GM21529 (cell line): ENCODE results near the gene ABCB1.

ENCODE experiments used
- ATAC-seq: cut with Tn5 transposase; IDR thresholded peaks from one replicate; pipeline ENCODE4 v1.9.1; 2021; ENCODE audit not compliant: unreplicated experiment

Gene ABCB1

DNA sequence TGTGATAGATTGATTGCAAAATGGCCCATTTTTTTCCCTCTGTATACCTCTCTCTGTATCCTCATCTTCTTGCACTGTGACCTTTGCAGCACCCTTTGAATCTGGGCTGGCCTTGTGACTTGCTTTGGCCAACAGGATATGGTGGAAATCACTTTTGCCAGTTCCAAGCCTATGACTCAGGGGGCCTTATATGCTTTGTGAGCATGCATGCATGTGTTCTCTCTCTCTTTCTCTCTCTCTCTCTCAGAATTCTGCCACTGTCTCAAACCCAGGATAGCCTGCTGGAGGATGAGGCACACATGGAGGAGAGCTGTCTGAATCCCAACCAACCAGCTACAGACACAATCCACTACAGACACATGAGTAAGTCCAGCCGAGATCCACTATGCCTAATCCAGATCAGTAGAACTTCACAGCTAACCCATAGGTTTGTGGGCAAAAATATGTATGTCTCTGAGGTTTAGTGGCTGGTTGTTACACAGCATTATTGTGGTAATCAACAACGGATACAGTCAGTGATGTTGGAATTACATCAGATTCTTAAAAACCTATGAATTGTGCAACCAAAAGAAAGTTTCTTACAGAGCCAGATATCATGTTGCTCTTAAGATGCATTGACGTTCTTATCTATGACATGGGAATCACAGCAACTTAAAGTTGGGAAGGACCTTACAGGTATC lies 83.4 kb downstream of the ABCB1 start:
- ATAC-seq = no peak

DNA sequence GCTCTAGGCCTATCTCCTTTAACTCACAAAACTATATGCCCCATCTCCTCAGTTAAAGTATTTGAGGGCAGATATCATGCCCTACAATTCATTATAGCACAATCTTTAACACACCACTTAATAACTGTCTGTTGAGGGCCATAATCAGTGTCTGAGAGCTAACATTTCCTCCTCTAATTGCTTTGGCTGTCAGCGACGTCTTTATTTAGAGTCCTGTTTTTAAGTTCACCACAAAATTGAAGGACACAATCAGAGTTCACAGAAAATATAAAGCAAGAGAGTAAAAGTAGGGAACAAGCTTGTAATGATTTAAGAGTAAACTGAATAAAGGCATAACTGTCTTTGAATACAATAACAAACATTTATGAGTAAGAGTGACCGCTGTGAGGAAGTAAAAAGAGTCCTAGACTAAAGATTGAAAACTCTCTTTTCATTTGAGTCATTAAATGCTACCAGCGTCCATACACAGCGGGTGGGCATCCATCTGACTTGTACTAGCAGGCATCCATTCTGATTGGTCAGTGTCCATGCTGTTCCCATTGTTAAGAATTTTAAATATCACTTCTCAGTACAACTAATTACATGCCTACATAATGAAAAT lies 86.8 kb downstream of the ABCB1 start:
- ATAC-seq = no peak

DNA sequence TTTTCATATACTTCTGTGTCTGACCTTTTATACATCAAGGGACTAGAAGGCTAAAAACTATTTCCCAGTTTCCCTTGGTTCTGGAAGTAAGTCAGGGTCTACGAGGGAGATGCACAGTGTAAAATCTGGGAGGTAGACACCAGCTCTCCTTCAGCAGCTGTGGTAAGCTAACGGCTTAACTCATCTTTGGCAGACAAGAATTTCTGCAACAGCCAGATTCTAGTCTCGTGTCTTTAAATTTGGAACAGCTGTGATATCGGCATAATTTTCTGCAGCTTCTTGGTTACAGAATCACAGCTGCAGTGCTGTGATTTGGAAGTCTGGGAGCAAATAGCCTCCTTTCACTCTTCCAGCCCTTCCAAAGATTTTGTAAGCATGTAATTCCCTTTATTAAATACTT lies 87.8 kb downstream of the ABCB1 start:
- no peak for ATAC-seq

DNA sequence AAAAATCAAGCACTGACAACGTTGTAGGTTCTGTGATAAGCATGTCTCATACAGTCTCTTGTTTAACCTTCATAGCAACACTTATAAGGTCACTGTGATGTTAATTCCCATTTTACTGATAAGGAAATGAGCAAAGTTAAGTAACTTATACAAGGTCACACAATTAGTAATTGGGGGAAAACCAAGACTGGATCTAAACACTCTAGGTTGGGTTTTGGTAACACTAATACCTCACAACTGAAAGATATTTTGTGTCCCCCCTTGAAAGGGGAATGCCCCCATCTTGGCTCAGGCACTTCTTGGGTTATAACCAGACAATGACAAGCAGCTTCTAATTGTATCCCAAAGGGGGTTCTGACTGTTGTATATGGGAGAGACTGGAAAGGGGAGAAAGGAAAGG lies 89.2 kb downstream of the ABCB1 start:
- ATAC-seq = peak; percentile 38

DNA sequence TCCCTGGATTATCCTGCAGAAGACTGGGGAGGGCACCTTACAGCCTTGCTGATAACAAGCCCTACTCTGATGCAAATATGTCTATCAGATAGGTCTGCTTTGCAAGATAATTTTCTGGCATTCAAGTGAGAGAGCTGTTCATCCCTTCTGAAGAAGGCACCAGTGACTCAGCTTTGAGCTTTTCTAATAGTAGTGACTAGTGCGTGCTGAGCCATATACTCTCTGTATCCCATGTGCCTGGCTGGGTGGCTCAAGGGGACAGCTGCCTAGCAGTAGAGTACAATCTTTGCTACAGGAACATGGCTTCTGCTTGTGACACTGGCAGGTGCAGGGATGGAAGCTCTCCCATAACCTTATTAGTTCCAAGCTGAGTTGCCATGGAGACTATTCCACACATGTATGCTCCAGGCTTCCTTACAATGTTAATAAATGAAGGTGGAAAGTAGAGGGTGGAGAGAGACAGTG lies 90.2 kb downstream of the ABCB1 start:
- ATAC-seq = no peak

DNA sequence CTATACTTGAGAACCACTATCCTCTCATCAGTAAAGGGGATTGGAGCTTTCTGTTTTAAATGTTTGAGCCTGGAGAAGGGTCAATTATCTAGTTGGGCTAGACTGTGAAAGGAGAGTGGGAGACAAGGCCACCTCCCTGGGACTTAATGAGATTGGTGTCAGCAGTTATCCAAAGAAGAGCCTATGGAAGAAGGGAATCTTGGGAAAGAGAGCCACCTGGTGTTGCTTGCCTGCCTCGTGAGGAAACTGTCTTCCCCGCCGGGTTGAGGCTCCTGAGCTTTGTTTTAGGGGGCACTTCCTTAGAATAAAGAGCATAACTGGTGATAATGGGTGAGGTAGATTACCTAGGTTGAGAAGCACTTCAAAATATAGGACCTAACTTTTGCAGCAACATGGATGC lies 93.2 kb downstream of the ABCB1 start:
- no peak for ATAC-seq

DNA sequence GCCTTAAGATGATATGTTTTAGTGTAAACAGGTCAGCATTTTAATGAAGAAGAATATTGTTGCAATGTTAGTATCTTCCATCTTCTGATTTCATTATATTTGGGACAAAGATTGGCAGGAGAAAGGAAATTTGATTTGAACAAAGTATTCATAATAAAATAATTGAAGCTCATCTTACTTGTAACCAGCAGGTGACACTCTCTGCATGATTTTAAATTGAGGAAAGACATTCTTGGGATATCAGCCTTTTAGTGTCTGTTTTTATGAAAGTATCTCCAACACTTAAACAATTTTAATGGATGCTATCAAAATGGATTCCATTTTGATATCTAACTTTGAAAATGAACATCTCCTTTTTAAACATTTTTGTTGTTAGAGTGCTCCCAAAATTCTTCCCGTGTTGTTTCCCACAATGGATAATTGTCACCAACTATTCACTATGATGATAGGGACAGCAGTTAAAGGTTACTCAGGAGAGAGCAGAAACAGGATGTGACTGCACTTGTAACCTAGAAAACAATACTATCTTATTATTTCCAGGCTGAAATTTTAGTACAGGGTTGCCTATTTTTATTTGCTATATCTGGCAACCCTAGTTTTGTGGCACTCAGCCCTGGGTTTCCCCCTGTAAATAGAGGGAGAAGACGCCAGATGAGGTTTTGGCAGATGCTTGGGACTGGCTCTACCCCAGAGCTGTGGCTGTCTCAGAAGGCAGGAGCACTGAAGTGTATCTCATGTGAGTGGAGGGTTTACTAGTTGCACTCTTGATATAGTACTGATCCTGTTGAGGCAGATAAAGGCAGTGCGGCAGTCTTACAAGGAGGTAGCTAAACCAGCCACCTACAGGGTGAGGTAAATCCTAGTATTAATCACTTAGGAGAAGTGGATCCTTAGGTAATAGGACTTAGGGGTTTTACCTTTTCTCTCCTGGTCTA lies 94.2 kb downstream of the ABCB1 start:
- ATAC-seq = no peak

DNA sequence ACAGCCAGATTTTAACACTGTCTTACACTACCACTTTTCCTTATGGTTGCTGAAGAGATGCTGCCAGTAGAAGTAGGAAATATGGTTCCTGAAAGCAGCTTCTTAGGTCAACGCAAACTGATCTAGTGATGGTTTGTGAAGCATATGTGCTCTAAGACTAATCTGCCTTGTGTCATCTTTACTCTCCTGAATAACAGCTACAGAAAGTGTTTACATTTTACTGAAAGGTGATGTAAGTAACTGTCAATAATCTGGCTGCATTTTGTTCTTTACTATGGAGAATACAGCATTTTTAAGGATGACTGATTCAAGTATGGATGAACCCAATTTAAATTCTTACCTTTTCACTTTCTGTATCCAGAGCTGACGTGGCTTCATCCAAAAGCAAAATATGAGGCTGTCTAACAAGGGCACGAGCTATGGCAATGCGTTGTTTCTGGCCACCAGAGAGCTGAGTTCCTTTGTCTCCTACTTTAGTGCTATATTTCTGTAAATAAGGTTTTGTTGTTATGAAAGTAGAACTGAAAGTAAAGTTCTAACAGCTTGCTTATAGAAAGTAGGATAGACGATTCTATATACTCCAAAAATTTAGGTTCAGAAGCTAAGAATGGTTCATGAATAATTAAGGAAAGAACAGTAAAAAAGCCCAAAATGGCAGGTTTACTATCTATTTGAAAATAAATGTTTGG lies 95.0 kb downstream of the ABCB1 start:
- ATAC-seq = peak; percentile 66

DNA sequence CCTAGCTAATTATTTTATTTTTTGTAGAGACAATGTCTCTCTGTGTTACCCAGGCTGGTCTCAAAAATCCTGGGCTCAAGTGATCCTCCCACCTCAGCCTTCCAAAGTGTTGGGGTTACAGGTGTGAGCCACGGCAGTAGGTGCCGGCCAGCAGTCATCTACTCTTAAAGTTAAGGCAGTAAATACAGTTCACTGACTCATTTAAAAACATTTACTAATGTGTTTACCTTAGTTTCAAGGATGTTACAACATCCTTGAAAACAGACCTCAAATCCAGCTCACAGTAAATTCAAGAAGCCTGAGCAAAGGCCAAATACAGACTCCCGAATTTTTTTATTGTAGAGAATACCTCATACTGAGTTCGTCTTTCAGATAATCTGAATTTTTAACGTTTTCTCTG lies 95.6 kb downstream of the ABCB1 start:
- no peak for ATAC-seq

DNA sequence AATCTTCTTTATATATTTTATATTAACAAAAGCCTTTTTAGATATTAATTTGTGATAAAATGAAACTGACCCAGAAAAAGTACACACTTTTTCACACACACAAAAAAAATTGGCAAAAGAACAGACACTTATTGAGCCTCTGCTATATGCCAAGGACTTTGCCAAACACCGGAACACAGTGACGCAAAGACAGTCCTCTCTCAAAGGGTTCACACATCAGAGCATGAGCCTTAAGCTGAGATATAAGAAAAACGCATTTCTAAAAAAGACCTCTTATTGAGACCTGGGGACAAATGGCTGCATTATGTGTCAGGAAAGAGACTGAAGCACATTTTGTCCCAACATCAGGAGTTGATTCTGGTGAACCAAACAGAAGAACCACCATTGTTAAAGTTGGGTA lies 101.2 kb downstream of the ABCB1 start:
- ATAC-seq = no peak

DNA sequence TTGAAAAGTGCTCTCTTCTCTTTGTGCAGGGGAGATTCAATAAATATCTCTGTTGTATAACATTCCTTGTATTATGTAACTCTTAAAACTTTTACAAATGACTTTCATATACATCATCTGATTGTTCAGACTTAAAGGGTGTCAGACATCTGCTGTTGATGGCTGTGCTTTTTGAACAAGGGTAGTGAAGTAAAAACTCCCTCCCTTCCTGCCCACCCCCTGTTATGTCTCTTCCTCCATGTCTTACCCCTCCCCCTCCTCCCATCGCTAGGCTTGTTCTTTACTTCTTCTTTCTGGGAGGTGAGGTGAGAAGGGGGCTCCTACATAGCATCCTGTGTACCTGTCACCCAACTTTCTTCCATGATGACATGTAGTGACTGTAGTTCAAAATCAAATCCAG lies 101.8 kb downstream of the ABCB1 start:
- ATAC-seq = no peak

DNA sequence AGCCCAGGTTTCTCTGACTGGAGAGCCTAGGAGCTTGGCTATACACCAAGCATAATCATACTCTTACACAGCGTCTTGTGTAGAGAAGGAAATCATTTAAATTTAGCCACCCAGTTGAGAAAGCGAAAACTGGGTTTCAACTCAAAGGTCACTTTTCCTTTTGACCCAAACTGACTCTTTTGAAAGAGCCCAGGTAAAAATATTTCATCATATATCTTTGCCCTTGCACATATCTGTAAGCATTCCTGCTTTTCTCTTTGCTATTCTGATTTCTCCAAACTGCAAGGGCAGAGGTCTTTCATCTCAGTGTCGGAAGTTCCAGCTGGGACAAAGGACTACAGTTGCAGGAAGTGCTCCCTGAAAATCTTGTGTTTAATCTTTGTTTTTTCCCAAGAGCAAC lies 103.2 kb downstream of the ABCB1 start:
- no peak for ATAC-seq

DNA sequence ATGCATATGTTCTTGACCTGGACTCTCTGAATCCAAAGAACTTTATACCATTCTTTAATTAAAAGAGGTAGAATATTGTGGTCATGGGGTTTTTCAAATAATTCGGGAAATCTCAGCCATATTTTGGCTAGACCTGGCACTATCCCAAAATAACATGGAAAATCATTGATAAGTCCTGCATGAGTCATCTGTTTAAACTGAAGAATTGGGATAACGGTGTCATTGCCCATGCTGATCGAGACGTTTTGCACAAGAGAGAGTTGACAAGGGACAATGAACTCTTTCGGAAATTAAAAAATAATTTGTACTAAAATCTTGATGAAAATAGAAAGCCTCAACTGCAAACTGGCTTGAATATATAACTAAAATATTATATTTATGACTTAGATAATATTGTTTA lies 105.3 kb downstream of the ABCB1 start:
- ATAC-seq = no peak

DNA sequence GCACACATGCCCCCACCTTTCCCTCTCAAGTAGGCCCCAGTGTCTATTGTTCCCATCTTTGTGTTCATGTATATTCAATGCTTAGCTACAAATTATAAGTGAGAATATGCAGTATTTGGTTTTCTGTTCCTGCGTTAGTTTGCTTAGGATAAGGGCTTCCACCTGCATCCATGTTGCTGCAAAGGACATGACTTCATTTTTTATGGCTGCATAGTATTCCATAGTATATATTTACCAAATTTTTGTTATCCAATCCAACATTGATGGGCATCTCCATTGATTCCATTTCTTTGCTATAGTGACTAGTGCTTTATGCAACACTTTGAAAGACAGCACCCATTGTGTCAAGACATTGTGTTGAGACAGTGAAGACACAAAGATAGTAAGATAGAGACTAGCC lies 106.2 kb downstream of the ABCB1 start:
- ATAC-seq = no peak

DNA sequence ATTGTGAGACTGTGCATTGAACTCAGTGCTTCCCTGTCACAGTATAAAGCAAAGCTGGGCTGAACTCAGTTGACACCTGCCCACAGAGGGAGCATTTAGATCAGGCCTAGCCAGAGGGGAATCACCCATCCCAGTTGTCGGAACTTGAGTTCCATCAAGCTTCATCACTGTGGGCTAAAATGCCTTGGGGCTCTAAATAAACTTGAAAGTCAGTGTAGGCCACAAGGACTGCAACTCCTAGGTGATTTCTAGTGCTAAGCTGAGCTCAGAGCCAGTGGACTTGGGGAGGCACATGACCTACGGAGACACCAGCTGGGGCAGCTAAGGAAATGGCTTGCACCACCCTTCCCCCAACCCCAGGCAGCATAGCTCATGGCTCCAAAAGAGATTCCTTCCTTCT lies 117.6 kb downstream of the ABCB1 start:
- no peak for ATAC-seq

DNA sequence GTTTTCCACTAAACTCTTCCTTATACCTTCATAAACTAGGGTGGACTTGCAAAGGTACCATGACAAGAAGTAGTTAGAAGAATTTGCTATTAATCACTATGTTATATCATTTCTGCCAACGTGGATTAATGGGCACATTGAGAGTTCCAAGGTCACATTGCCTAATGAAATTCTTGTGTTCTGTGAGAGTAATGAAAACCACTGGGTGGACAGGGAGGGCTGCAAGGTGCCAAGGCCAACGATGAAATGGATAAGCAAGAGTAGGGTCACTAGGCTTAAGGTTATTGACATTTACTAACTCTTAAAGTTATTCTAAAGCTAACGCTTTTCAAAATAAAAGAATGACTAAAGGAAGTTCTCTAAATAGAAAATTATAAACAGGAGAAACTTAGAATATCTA lies 118.6 kb downstream of the ABCB1 start:
- no peak for ATAC-seq

DNA sequence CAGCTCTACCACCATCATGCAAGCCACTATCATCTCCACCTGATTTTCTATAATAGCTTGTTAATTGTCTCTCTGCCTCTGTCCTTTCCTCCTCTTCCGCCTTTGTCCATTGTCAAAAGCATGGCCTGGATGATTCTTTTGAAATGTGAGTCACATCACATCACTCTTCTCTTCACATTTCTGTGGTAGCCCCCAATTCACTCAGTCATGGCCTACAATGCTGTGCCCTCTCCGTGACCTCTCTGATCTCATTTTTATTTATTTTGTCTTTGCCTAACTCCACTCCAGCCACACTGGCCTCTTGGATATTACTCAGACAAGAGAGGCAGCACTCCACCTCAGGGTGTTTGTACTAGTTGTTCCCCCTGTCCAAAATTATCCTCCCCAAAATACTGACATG lies 120.3 kb downstream of the ABCB1 start:
- no peak for ATAC-seq

DNA sequence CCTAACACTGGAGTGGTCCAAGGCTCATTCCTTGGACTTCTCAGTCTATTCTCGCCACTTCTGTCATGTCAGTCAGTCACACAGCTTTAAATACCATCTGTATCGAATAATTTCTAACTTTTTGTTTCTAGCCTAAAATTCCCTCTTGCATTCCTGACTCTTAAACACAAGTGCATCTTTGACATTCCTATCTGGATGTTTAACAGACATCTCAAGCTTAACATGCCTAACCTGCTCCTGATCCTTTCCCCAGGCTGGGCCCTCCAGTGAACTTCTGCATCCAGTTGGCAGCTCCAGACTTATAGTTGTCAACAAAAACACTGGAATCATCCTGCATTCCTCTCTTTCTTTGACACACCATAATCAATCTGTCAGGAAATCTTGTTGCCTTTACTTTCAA lies 120.7 kb downstream of the ABCB1 start:
- ATAC-seq = no peak

DNA sequence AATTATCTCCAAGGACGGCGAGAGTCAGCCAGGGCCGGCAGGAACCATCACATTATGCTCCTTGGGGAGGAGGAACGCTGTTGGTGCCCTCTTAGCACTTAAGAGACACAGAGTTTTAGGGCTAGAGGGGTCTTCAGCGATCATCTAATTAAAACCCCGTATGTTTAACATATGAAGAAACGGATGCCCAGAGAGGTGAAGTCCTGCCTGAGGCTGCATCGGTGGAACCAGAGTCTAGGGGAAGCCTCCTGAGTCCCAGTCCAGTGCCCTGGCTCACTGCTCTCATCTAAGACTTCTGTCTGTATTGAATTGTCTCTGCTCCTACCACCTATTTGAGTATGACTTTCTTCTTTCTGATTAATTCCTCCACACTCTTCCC lies 124.5 kb downstream of the ABCB1 start:
- ATAC-seq = no peak

DNA sequence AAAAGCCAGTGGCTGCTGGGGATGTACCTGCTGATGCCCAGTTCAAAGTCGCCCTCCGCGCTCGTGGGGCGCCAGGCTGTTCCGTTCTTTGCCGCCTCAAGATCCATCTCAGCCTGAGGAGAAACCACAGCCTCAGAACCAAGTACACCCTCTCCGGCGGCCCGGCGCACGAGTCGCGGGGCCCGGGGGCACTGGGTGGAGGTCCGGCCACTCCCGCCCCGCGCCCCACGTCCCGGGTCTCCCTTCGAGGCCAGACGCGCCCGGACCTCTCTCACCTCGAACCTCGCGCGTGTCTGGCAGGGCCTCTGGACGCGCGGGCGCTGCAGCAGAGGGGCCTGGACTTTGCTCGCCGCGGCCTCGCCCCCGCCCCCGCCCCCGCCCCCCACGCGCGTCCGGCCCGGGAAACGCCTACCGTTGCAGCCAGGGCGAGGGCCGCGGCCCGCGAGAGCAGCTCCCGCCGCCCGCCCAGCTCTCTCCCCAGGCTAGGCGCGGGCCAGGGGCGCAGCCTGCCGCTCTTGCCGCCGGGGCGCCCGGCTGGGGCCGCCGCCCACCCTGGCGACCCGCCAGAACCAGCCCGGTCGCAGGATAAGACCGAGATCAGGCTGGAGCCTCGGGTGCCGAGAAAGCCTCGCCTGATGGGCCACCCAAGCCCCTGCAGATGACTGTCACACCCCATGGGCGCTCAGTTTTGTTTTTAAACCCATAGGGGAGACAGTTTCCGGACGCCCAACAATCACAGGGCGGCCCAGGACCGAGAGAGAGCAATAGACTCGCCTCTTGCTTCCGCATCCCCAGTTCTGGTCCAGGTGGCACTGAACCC lies 125.1 kb downstream of the ABCB1 start, which contains the start of gene ABCB4:
Gene ABCB4 (minus strand): TSS at position 322 of the 820 bp plus-strand sequence. CDS start 215 bp downstream, at position 107.
- ATAC-seq = peak; percentile 17
